Smooth muscle cell (in vitro differentiated cells): Measurements from ENCODE around the gene BLMH. TPM values are rescaled to one million over a fixed set of nuclear protein-coding genes. Genes with fewer than 3 reads are reported as not detected.

ENCODE experiments used
- DNase-seq: peaks from one replicate; lab custom pipeline; 2025; ENCODE audit not compliant: unreplicated experiment; lab: John Stamatoyannopoulos, UW
- H2AFZ ChIP-seq: fragments of 200-600 bp; sonication (generic); 2 replicates; pipeline ENCODE4 v1.6.0; 2016; ENCODE audit warnings: antibody characterized with exemption, low read depth, mild to moderate bottlenecking
- H3F3A ChIP-seq: fragments of 200-600 bp; sonication (generic); 2 replicates; pipeline ENCODE4 v1.6.0; 2017; ENCODE audit warnings: antibody characterized with exemption, low read depth
- H3K27ac ChIP-seq: fragments of 200-600 bp; sonication (generic); 2 replicates; pipeline ENCODE4 v1.5.1; 2016; ENCODE audit warnings: low read depth, mild to moderate bottlenecking
- H3K27me3 ChIP-seq: fragments of 200-600 bp; sonication (generic); 2 replicates; pipeline ENCODE4 v1.6.1; 2016; ENCODE audit warnings: low read depth, mild to moderate bottlenecking
- H3K36me3 ChIP-seq: fragments of 200-600 bp; sonication (generic); 2 replicates; pipeline ENCODE4 v1.5.1; 2016; ENCODE audit warnings: low read depth
- H3K4me1 ChIP-seq: fragments of 200-600 bp; sonication (generic); 2 replicates; pipeline ENCODE4 v1.5.1; 2016; ENCODE audit warnings: low read depth
- H3K4me2 ChIP-seq: fragments of 200-600 bp; sonication (generic); 2 replicates; pipeline ENCODE4 v1.6.0; 2016; ENCODE audit warnings: mild to moderate bottlenecking
- H3K4me3 ChIP-seq: fragments of 200-600 bp; sonication (generic); 2 replicates; pipeline ENCODE4 v1.5.1; 2016; ENCODE audit warnings: mild to moderate bottlenecking
- H3K79me2 ChIP-seq: fragments of 200-600 bp; sonication (generic); 2 replicates; pipeline ENCODE4 v1.6.0; 2016; ENCODE audit warnings: low read depth, mild to moderate bottlenecking
- H3K9ac ChIP-seq: fragments of 200-600 bp; sonication (generic); 2 replicates; pipeline ENCODE4 v1.6.0; 2016; ENCODE audit warnings: low read depth
- H3K9me3 ChIP-seq: fragments of 200-600 bp; sonication (generic); replicated peaks from 2 replicates; pipeline ENCODE4 v1.5.1; 2016; ENCODE audit warnings: low read depth
- H4K20me1 ChIP-seq: fragments of 200-600 bp; sonication (generic); 2 replicates; pipeline ENCODE4 v1.6.0; 2016; ENCODE audit warnings: low read depth
- CTCF ChIP-seq: fragments of 200-600 bp; sonication (generic); IDR thresholded peaks from 2 replicates; pipeline ENCODE4 v1.5.1; 2017; ENCODE audit warnings: borderline replicate concordance, mild to moderate bottlenecking, antibody characterized with exemption; ENCODE audit not compliant: insufficient read depth, poor library complexity, severe bottlenecking
- WGBS: methylation state at CpG from one replicate; pipeline ENCODE4 v1.1.7; 2016; ENCODE audit warnings: low lambda C conversion rate; 5-methylcytosine and 5-hydroxymethylcytosine counted together
- polyA plus RNA-seq: library from polyadenylated mRNA; unstranded; fragments of >200 nt; fragmentation: Nextera tagmentation; extraction: Ambion mirVana; gene quantifications from 2 replicates; pipeline ENCODE4 v1.2.1, GENCODE V29; 2016
- total RNA-seq: library from RNA; depleted of rRNA; stranded (reverse); fragments of >200 nt; gene quantifications from 2 replicates; pipeline ENCODE4 v1.2.3, GENCODE V29; 2014

BLMH gene
- total and polyA plus RNA-seq, 2 experiments from 2014 or later = 13.2 to 20.5 TPM

DNA sequence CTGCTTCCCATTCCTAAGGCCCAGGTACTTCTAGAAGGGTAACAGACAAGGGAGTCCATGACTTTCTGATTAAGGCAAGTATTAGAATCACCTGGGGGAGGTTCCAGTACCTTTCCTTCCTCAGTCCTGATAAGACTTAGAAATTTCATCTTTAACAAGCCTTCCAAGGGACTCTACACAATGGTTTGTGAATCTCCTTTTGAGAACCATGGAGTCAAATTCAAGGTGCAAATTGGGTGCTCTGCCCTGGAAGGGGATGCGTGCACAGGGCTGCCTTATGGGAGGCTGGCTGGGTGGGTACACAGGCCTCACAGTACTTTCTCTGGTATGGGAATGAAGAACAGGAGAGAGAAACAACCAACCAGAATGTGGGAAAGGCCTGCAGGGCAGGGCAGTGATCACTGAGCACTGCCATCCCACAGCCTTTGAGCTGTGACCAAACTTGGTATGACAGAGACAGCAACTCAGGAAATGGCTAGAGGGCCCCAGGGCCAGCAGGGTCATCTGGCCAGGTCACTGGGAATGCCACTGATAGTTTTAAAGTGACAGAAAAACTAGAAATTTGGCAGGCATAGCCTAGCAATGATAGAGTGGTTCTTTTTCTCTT lies 45.8 kb upstream of the BLMH start:
- peaks cover 7% of the 10 kb centered on the region for H3K4me1 ChIP-seq
- H3K4me2 ChIP-seq = no peak overlapping the region
- no peak overlapping the region for H2AFZ ChIP-seq
- H3K36me3 ChIP-seq = no peaks in the 10 kb centered on the region
- no peaks in the 10 kb centered on the region for H3F3A ChIP-seq
- H4K20me1 ChIP-seq = no peaks in the 10 kb centered on the region
- no peaks in the 10 kb centered on the region for H3K79me2 ChIP-seq
- no peak overlapping the region for H3K9ac ChIP-seq
- TF ChIP-seq CTCF = no peak
- H3K27ac ChIP-seq = no peak overlapping the region
- no peak for DNase-seq
- H3K27me3 ChIP-seq = no peaks in the 10 kb centered on the region
- no peaks in the 10 kb centered on the region for H3K9me3 ChIP-seq
- 96% methylated on average over 1 of the region's 1 CpG for WGBS
- H3K4me3 ChIP-seq = no peak overlapping the region

DNA sequence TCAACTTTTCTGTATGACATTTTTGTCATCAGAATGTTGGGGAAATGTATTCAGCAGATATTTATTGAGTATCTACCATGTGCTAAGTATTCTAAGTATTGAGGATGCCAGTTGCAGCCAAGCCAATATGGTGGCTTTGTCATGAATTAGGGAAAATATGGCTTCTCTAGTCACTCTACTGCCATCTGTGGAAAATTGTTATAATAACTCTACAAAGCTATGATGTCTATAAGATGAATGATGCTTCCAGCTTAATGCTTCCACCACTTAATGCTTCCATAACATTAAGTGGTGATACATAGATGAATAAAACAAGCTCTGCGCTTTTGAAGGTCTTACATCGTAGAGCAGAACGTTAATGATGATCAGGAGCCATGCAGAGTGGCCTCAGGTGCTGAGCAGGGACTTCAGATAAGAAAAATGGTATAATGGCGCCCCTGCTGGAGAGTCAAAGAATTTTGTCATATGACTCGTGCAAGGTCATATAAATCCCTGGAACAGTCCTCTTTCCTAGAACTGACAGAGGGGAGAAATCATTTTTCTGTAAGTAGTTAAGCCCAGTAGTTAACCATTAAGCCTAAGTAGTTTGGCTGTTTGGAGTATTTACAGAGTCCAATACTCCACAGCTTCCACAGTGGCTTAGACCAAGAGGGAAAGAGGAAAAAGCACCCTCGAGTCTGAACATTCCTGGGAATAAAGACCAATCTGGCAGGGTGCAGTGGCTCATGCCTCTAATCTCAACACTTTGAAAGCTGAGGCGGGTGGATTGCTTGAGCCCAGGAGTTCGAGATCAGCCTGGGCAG lies 44.8 kb upstream of the BLMH start:
- Histone ChIP-seq H3K27me3 (no peaks in the 10 kb centered on the region), H2AFZ (no peak overlapping the region), H3K9me3 (no peaks in the 10 kb centered on the region), H3K4me1 (peaks cover 7% of the 10 kb centered on the region), H3K36me3 (no peaks in the 10 kb centered on the region), H3K79me2 (no peaks in the 10 kb centered on the region), H3K9ac (no peak overlapping the region), H3K4me2 (no peak overlapping the region), H3F3A (no peaks in the 10 kb centered on the region), H3K27ac (no peak overlapping the region), H3K4me3 (no peak overlapping the region), H4K20me1 (no peaks in the 10 kb centered on the region)
- no peak for DNase-seq
- peak; percentile 53 for TF ChIP-seq CTCF
- 54% methylated on average over 8 of the region's 8 CpGs for WGBS

- Histone ChIP-seq H3K4me2 (no peak overlapping the region), H3K27me3 (no peaks in the 10 kb centered on the region), H3K9ac (no peak overlapping the region), H3K36me3 (no peaks in the 10 kb centered on the region), H3K27ac (no peak overlapping the region), H4K20me1 (no peaks in the 10 kb centered on the region), H3K4me1 (no peaks in the 10 kb centered on the region), H3K79me2 (no peaks in the 10 kb centered on the region), H3K9me3 (no peaks in the 10 kb centered on the region), H3K4me3 (no peak overlapping the region), H2AFZ (no peak overlapping the region), H3F3A (no peaks in the 10 kb centered on the region)
- 94% methylated on average over 4 of the region's 4 CpGs for WGBS
- TF ChIP-seq CTCF = no peak
- DNase-seq = no peak
These were observed 42.7 kb upstream of the BLMH start for GRCh38 chr17:30334421-30334820.
